GM13976 (cell line): ENCODE data around the gene VAC14.

Experiments used
- DNase-seq: peaks from one replicate; pipeline ENCODE4 v3.0.0; 2012; ENCODE audit warnings: low spot score
- CTCF ChIP-seq: IDR thresholded peaks from 2 replicates; pipeline ENCODE4 v1.5.1; 2012; ENCODE audit warnings: borderline replicate concordance, mild to moderate bottlenecking; ENCODE audit not compliant: insufficient read depth; ENCODE audit errors: extremely low read depth, missing control alignments, control extremely low read depth
- in situ Hi-C: fragments of 300-500 bp; cut with MboI; formaldehyde crosslinking; loops from one replicate; pipeline ENCODE4 v1.12.0; 2022; ENCODE audit warnings: low sequenced_read_pairs, mixed read lengths, inconsistent platforms; ENCODE audit not compliant: unreplicated experiment

VAC14 gene

GRCh38 chr16:70778901-70779309 lies 22.1 kb downstream of the VAC14 start:
- DNase-seq: no peak
- in situ Hi-C loops: no loop called here
- TF ChIP-seq CTCF: no peak

GRCh38 chr16:70777973-70778406 lies 23.0 kb downstream of the VAC14 start:
- in situ Hi-C loops: no loop called here
- no peak for DNase-seq
- no peak for TF ChIP-seq CTCF

- in situ Hi-C loops: no loop called here
- TF ChIP-seq CTCF: no peak
- no peak for DNase-seq
These were observed 23.5 kb downstream of the VAC14 start for GRCh38 chr16:70777496-70777895.

GRCh38 chr16:70775399-70775798 lies 25.6 kb downstream of the VAC14 start:
- TF ChIP-seq CTCF: no peak

GRCh38 chr16:70774261-70774660 lies 26.7 kb downstream of the VAC14 start:
- TF ChIP-seq CTCF: no peak
- no peak for DNase-seq
- in situ Hi-C loops: no loop called here

More at GRCh38 chr16:70775399-70775798, 25.6 kb downstream of the VAC14 start:
- in situ Hi-C loops: no loop called here
- DNase-seq: no peak

- no peak for TF ChIP-seq CTCF
- in situ Hi-C loops: no loop called here
- no peak for DNase-seq
These were observed 28.5 kb downstream of the VAC14 start for GRCh38 chr16:70772493-70772892.
